ENCODE data around the gene FSHR.

- no peak for TF ChIP-seq CTCF (IDR thresholded peaks at IDR 0.05)
- TF ChIP-seq POLR2AphosphoS5 (IDR thresholded peaks at IDR 0.05), result no peak
- no peak for TF ChIP-seq EP300 (IDR thresholded peaks at IDR 0.05)
These were observed 193.3 kb downstream of the FSHR start for GRCh38 chr2:48961009-48961408.
